Natural killer cell (primary cell): ENCODE data around the gene SHF. TPM values are rescaled to one million over a fixed set of nuclear protein-coding genes. Genes with fewer than 3 reads are reported as not detected.

Source experiments
- ATAC-seq, 3 donors: fragments of 150-1000 bp in 2 of 3; fragments of 200-7000 bp in 1 of 3; cut with Tn5 transposase; 1 replicate in 1 of 3; 2 replicates in 2 of 3; pipeline ENCODE4 v1.10.0; 2021; ENCODE audit warnings: mild to moderate bottlenecking in 2 of 3, moderate library complexity in 2 of 3
- DNase-seq, 2 donors: peaks; one replicate each; pipeline versions ENCODE4 v3.0.0 to v3.0.0-alpha.2; 2013 to 2021; ENCODE audit warnings: mixed read lengths in 1 of 2
- H3K27ac ChIP-seq: one replicate; pipeline ENCODE4 v1.5.1; 2013; ENCODE audit warnings: mild to moderate bottlenecking, low read length
- H3K27me3 ChIP-seq: one replicate; pipeline ENCODE4 v1.6.1; 2013; ENCODE audit warnings: low read length; ENCODE audit not compliant: control insufficient read depth, insufficient read depth
- H3K36me3 ChIP-seq: one replicate; pipeline ENCODE4 v1.6.1; 2013; ENCODE audit warnings: low read length; ENCODE audit not compliant: control insufficient read depth, insufficient read depth
- H3K4me1 ChIP-seq: one replicate; pipeline ENCODE4 v1.6.1; 2013; ENCODE audit warnings: low read length; ENCODE audit not compliant: control insufficient read depth, insufficient read depth
- H3K4me3 ChIP-seq: one replicate; pipeline ENCODE4 v1.5.1; 2013; ENCODE audit warnings: low read length
- H3K9me3 ChIP-seq: one replicate; pipeline ENCODE4 v1.6.1; 2013; ENCODE audit warnings: low read length; ENCODE audit not compliant: control insufficient read depth, insufficient read depth
- H3K27ac Mint-ChIP-seq, 2 donors: one replicate each; pipeline ENCODE4 v1.8.0; 2022; ENCODE audit warnings: mild to moderate bottlenecking in 2 of 2, mixed read lengths in 2 of 2, moderate library complexity in 1 of 2
- H3K27me3 Mint-ChIP-seq, 2 donors: one replicate each; pipeline ENCODE4 v1.8.0; 2022; ENCODE audit warnings: low read depth in 2 of 2, mixed read lengths in 2 of 2
- H3K36me3 Mint-ChIP-seq: one replicate; pipeline ENCODE4 v1.8.0; 2022; ENCODE audit warnings: mixed read lengths
- H3K4me1 Mint-ChIP-seq, 2 donors: one replicate each; pipeline ENCODE4 v1.8.0; 2022; ENCODE audit warnings: mixed read lengths in 2 of 2
- H3K4me3 Mint-ChIP-seq: one replicate; pipeline ENCODE4 v1.8.0; 2022; ENCODE audit warnings: mild to moderate bottlenecking, moderate library complexity, mixed read lengths
- H3K9me3 Mint-ChIP-seq, 2 donors: one replicate each; pipeline ENCODE4 v1.8.0; 2022; ENCODE audit warnings: mixed read lengths in 2 of 2
- CTCF ChIP-seq: fragments of 200-600 bp; IDR thresholded peaks from one replicate; pipeline ENCODE4 v1.8.0; 2022; ENCODE audit warnings: antibody characterized with exemption
- WGBS: methylation state at CpG from one replicate; pipeline ENCODE4 v1.1.7; 2013; ENCODE audit warnings: missing lambda C conversion rate; ENCODE audit not compliant: insufficient coverage; 5-methylcytosine and 5-hydroxymethylcytosine counted together
- intact Hi-C: fragments of 100-400 bp; cut with micrococcal nuclease; formaldehyde crosslinking; loops from one replicate; pipeline ENCODE4 v1.14.2; 2022
- total RNA-seq, 4 donors: library from RNA; stranded (reverse); fragments of 120-200 nt in 1 of 4; gene quantifications; one replicate each; pipeline versions ENCODE4 v1.2.3 to v1.2.4, GENCODE V29; 2013 to 2022

SHF gene
- total RNA-seq, 3 donors from 2014 or later (not counting 1 experiment from before 2014, with no cell fraction given), result 0.94 to 2.4 (median 1.7) TPM

- H3K4me3 Mint-ChIP-seq, result peak overlapping the region; percentile 88
Measured at GRCh38 chr15:45185069-45185779, 2.5 kb downstream of the SHF start.

DNA sequence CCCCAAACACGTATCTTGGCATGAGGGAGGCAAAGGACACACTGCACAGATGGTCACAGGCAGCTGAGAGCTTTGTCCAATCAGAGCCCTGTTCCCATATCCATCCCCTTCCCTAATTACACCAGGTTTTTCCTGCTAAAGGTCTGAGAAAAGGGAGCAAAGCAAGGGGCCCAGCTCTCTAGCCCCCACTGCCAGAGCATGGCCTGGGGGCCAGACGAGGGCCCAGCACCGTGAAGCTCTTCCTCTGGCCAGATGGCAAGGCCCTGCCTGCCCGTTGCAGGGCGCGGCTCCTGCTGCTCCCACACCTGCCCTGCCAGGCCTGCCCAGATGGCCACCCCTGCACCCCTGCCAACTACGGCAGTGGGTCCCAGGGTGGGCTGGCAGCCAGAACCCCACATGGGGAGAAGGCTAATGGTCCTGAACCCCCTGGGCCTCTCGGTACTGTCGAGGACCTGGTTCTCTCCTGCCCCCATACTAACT lies 3.2 kb downstream of the SHF start:
- DNase-seq, result no peak
- no peak overlapping the region for H3K4me3 ChIP-seq
- no peak for ATAC-seq
- peaks cover 12% of the 10 kb centered on the region for H3K27me3 ChIP-seq
- Mint-ChIP-seq H3K36me3 (no peaks in the 10 kb centered on the region), H3K9me3 (no peaks in the 10 kb centered on the region), H3K4me3 (no peak overlapping the region), H3K4me1 (peaks cover 39 to 49% of the 10 kb centered on the region in 2 donors), H3K27ac (no peak overlapping the region), H3K27me3 (peaks cover 16 to 22% of the 10 kb centered on the region in 2 donors)
- no peak overlapping the region for H3K27ac ChIP-seq
- TF ChIP-seq CTCF, result no peak
- no peaks in the 10 kb centered on the region for H3K36me3 ChIP-seq
- no peaks in the 10 kb centered on the region for H3K9me3 ChIP-seq
- intact Hi-C loops, result no loop called here
- H3K4me1 ChIP-seq, result peaks cover 38% of the 10 kb centered on the region
- WGBS, result 86% methylated on average over 9 of the region's 9 CpGs

More at GRCh38 chr15:45185069-45185779, 2.5 kb downstream of the SHF start:
- Histone ChIP-seq H3K36me3 (no peaks in the 10 kb centered on the region), H3K27ac (no peak overlapping the region), H3K9me3 (no peaks in the 10 kb centered on the region), H3K4me1 (peaks cover 32% of the 10 kb centered on the region), H3K4me3 (no peak overlapping the region), H3K27me3 (peaks cover 15% of the 10 kb centered on the region)
- ATAC-seq, result no peak
- Mint-ChIP-seq H3K36me3 (no peaks in the 10 kb centered on the region), H3K27ac (no peak overlapping the region), H3K4me1 (peaks cover 33 to 43% of the 10 kb centered on the region in 2 donors), H3K27me3 (peaks cover 22 to 26% of the 10 kb centered on the region in 2 donors), H3K9me3 (no peaks in the 10 kb centered on the region)
- TF ChIP-seq CTCF, result no peak
- no peak for DNase-seq
- WGBS, result 83% methylated on average over 3 of the region's 3 CpGs
- intact Hi-C loops, result no loop called here

DNA sequence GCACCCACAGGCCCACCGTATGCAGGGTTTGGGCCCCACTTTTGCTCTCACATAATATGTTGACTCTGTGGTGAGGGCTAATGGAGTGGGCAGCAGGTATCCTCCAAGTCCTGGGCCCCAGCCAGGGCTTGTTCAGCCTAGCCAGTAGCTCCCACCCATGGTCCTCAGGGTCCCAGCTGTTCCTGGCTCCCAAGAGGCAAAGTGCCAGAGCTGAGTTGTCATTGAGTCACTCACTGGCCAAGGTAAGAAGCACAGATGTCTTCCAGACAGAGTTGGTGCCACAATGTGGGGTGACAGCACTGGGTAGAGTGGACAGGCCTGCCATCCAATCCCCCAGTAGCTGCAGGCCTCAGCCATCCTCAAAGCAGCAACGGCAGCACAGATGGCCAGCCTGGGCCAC lies 4.3 kb downstream of the SHF start:
- Histone ChIP-seq H3K4me3 (no peak overlapping the region), H3K36me3 (no peaks in the 10 kb centered on the region), H3K9me3 (no peaks in the 10 kb centered on the region), H3K4me1 (peaks cover 41% of the 10 kb centered on the region), H3K27me3 (peaks cover 6% of the 10 kb centered on the region), H3K27ac (no peak overlapping the region)
- peaks cover 36 to 48% of the 10 kb centered on the region in 2 donors for H3K4me1 Mint-ChIP-seq
- H3K9me3 Mint-ChIP-seq, result no peaks in the 10 kb centered on the region
- WGBS, result 88% methylated on average over 2 of the region's 2 CpGs
- H3K27me3 Mint-ChIP-seq, result peaks cover 12 to 20% of the 10 kb centered on the region in 2 donors
- H3K4me3 Mint-ChIP-seq, result no peak overlapping the region
- no peak for DNase-seq
- ATAC-seq, result no peak
- H3K27ac Mint-ChIP-seq, result no peak overlapping the region
- intact Hi-C loops, result no loop called here
- TF ChIP-seq CTCF, result no peak
- H3K36me3 Mint-ChIP-seq, result no peaks in the 10 kb centered on the region
